ENCODE measurements around the gene RDH5. TPM values are rescaled to one million over a fixed set of nuclear protein-coding genes. Genes with fewer than 3 reads are reported as not detected.

RDH5 gene
- total RNA-seq, 1 donor from 2014 or later: 6.6 TPM

- DNase-seq: no peak
Measured at GRCh38 chr12:55696796-55697462, 23.3 kb upstream of the RDH5 start.

DNA sequence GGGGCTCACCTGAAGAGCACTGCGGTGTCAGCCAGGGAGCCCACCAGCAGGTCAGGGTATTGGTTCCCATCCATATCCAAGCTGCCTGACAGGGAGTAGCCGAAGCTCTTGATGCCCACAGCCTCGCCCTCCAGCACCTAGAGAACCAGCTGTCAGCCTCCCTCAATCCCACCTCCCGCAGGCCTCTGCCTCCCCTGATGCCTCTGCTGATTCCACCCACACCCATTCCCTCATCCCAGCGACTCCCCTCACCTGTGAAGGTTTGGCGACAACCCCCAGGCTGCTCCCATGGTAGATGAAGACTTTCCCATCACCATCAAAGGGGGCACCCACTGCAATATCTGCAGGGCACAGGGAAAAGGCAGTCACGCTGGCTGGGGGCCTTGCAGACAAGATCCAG is 22.5 kb upstream of the RDH5 start:
- no peak for DNase-seq

GRCh38 chr12:55698241-55698955 is 21.8 kb upstream of the RDH5 start:
- DNase-seq: no peak

- DNase-seq: no peak
Measured at GRCh38 chr12:55698965-55699364, 21.2 kb upstream of the RDH5 start.

- no peak for DNase-seq
Measured at GRCh38 chr12:55699471-55700055, 20.6 kb upstream of the RDH5 start.

DNA sequence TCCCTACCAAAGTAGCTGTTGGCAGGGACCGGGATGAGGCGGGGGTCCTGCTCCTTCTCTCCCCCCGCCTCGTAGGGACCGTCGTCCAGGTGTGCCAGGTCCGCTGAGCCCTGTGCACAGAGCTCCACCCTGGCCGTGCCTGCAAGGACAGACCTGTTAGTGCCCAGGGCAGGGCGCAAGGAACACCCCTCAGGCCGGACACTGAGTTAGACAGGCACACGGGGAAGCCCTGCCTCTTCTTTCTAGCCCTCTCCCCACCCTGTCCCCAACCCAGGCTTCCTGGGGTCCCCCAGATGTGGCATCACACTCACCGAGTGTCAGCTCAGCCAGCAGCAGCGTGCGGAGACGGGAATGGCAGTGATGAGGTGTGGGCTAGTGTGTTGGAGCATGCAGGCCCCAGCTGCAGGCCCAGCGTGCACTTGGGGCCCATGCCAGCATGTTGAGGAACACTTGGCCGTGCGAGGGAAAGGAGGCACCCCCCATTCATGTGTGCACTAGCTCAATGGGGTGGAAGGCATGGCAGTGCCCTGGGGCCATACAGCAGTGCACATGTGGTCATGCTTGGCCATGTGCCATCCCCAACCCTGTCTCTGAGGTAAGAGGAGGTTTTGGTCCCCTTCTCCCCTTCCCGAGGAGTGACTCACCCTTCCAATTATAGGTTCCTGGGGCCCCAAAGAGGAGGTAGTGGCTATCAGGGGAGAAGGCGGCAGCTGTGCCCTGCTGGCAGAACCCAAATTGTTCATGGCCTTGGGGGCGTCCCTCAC is 19.8 kb upstream of the RDH5 start:
- DNase-seq: no peak

GRCh38 chr12:55702861-55703260 is 17.3 kb upstream of the RDH5 start:
- no peak for DNase-seq

DNA sequence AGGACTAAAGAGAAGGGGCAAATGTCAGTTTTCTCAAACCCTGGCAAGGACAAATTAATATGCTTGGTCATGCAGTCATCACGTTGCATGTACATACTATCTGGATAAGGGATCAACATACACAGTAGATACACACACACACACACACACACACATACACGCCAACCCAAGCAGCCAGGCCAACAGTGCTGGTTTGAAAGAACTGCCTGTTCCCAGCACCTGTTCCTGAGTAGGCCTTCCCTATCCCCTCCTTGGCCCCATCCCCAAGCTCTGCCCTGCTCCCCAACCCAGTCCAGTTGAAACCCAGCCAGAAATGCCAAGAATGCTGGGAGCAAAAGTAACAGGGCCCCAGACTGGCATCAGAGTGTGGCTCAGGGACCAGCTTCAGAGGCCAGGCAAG is 16.9 kb upstream of the RDH5 start:
- DNase-seq: no peak

DNA sequence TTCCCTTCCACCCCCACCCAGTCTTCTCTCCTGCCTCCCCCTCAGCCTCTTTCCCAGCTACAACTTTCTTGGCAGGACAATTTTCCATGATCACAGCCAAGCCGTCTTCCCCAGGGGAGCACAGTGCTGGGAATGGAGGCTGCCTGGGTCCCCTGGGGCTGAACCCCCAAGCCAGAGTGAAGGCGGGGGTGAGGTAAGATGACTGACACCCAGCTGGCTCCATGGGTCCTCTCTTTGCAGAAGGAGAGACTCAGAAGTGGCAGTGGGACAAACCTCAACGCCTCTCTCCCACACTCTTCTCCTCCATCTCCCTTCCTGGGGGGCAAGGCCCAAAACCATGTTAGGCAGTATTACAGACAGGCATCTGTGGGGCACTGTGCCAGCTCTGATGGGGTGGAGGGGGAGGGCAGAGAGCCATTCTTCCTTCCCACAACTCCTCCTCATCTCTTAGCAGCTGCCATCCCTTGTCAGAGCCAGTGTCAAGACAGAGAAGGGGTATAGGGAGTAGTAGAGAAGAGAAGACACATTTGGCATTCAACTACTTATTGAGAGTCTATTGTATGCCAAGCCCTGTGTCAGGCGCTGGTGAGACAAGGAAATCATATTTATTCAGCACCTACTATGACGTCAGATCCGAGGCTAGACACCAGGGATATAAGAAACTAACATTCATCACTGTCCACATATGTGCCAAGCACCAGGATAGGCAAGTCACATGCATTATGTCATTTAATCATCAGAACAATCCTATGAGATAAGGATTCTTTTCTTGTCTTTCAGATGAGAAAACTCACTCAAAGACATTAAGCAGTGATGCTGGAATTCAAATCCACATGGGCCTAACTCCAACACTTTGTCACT is 16.1 kb upstream of the RDH5 start:
- no peak for DNase-seq

- no peak for DNase-seq
Measured at GRCh38 chr12:55704824-55705718, 15.1 kb upstream of the RDH5 start.

DNA sequence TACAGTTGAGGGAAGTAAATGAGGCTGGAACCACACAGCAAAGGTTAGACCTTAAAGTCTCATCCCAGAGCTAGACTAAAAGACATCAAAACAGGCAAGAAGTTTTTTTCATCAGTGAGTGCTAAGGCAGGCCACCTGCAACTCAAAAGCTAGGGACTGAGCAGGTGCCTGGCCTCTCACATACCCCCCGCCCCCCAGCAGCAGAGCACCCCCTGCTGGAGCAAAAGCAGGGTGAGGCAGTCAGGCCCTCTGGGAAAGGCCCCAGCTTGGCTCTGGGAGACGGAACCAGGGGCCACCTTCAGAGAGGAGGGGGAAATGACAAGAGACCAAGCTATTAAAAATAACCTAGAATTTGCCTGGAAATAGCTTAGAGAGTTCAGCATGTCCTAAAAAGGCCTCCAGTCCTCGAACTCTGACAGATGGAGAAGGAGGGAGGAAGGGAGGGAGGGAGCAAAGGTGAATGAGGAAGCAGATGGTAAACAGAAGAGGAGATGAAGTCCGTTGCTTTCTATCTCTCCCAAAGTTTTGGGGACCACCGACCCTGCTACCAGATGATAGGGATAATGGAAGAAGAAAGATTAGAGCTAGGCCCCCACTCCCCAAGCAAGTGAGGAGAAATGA is 14.3 kb upstream of the RDH5 start:
- DNase-seq: no peak

DNA sequence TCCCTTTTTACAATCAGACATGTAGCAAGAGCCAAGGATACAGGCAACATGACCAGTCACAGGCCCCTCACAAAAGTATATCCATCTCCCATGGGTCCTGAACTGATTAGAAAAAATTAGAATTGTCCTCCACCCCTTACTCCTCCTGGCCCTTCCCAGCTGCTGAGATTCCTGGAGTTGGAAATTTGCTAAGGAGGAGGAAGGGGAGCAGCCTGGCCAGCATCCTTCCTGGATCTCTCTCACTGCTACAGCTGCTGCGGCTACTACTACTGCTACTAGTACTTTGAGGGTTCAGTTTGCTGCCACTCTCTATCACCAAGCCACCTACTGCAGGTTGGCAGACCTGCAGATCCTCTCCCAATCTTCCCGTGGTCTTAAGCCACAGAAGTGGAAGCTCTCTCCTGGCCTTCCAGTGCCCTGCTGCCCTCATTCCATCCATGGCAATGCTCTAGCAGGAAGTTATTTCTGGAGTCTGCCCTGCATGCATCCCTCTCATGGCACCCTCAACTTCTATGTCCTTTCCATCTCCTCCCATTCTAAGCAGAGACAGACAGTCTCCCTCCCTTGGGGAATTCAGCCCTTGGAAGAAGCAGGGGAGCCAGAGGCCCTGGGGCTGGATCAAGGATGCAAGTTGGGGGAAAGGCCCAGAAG is 13.5 kb upstream of the RDH5 start:
- no peak for DNase-seq

GRCh38 chr12:55707219-55707671 is 12.9 kb upstream of the RDH5 start:
- DNase-seq: no peak

- peak; percentile 65 for DNase-seq
Measured at GRCh38 chr12:55707841-55708694, 12.1 kb upstream of the RDH5 start, which contains the start of gene ITGA7. Gene ITGA7, minus strand, starts transcription at chr12:55707904. Its CDS starts 222 bp downstream, at chr12:55707682.

- no peak for DNase-seq
Measured at GRCh38 chr12:55708695-55709233, 11.4 kb upstream of the RDH5 start.

GRCh38 chr12:55711786-55712553 is 8.2 kb upstream of the RDH5 start:
- no peak for DNase-seq

GRCh38 chr12:55712700-55713415 is 7.3 kb upstream of the RDH5 start:
- no peak for DNase-seq

Data from occipital lobe (tissue), 2 donors.